Sigmoid colon (tissue), 4 donors: Measurements from ENCODE around the gene C2orf81.
"Not testable (repeated sequence)": the region's sequence is repeated elsewhere in the genome, so short reads cannot be mapped to it uniquely, and the experiment has no call there.

ENCODE experiments used
- CTCF ChIP-seq, 4 experiments: fragments of 450-650 bp in 3 of 4; fragments of 200-600 bp in 1 of 4; IDR thresholded peaks; one replicate each; pipeline ENCODE4 v1.5.1; 2016 to 2019; ENCODE audit warnings: antibody characterized with exemption in 4 of 4, mild to moderate bottlenecking in 3 of 4, moderate library complexity in 2 of 4
- EP300 ChIP-seq, 4 donors: sonication (generic); formaldehyde crosslinking; IDR thresholded peaks; one replicate each; pipeline ENCODE4 v1.6.1; 2017; ENCODE audit warnings: antibody characterized with exemption in 4 of 4
- POLR2A ChIP-seq, 2 donors: fragments of 450-650 bp; IDR thresholded peaks; one replicate each; pipeline ENCODE4 v1.6.1; 2016; ENCODE audit warnings: antibody characterized with exemption in 2 of 2, mild to moderate bottlenecking in 2 of 2, moderate library complexity in 2 of 2
- POLR2AphosphoS5 ChIP-seq, 4 donors: sonication (generic); formaldehyde crosslinking; IDR thresholded peaks; one replicate each; pipeline ENCODE4 v1.6.1; 2017; ENCODE audit warnings: antibody characterized with exemption in 4 of 4

DNA sequence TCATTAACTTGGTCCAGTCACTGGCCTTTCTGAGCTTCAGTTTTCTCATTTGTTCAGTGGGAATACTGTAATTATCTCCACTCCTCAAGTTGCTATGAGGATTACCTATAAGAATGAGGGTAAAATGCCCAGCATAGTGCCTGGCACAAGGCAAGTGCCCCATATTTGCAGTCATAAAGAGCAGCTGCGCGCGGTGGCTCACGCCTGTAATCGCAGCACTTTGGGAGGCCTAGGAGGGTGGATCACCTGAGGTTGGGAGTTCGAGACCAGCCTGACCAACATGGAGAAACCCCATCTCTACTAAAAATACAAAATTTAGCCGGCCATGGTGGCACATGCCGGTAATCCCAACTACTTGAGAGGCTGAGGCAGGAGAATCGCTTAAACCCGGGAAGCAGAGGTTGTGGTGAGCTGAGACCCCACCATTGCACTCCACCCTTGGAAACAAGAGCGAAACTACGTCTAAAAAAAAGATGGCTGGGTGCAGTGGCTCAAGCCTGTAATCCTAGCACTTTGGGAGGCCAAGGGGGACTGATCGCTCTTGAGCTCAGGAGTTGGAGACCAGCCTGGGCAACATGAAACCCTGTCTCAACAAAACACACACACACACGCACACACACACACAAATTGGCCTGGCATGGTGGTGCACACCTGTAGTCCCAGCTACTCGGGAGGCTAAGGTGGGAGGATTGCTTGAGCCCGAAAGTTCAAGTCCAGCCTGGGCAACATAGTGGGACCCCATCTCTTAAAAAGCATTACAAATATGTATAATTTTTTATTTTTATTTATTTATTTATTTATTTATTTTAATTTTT is 21.3 kb upstream of the C2orf81 start:
- TF ChIP-seq CTCF, POLR2AphosphoS5, POLR2A, EP300 (IDR thresholded peaks at IDR 0.05): not testable (repeated sequence)
